DND-41 (cell line): ENCODE data around the gene ERBB2.

ENCODE experiments used
- EZH2 ChIP-seq: IDR thresholded peaks from 3 replicates; pipeline ENCODE4 v1.6.1; 2012; ENCODE audit warnings: borderline replicate concordance, low read depth, mild to moderate bottlenecking, moderate library complexity, low read length, inconsistent platforms; ENCODE audit not compliant: severe bottlenecking
- TF ChIP-seq, protein P1 (sequence below): IDR thresholded peaks from 2 replicates; pipeline ENCODE4 v1.5.1; 2012; ENCODE audit warnings: borderline replicate concordance, low read length, moderate library complexity, mild to moderate bottlenecking; ENCODE audit not compliant: poor library complexity, severe bottlenecking; ENCODE audit errors: extremely low read depth

DNA sequence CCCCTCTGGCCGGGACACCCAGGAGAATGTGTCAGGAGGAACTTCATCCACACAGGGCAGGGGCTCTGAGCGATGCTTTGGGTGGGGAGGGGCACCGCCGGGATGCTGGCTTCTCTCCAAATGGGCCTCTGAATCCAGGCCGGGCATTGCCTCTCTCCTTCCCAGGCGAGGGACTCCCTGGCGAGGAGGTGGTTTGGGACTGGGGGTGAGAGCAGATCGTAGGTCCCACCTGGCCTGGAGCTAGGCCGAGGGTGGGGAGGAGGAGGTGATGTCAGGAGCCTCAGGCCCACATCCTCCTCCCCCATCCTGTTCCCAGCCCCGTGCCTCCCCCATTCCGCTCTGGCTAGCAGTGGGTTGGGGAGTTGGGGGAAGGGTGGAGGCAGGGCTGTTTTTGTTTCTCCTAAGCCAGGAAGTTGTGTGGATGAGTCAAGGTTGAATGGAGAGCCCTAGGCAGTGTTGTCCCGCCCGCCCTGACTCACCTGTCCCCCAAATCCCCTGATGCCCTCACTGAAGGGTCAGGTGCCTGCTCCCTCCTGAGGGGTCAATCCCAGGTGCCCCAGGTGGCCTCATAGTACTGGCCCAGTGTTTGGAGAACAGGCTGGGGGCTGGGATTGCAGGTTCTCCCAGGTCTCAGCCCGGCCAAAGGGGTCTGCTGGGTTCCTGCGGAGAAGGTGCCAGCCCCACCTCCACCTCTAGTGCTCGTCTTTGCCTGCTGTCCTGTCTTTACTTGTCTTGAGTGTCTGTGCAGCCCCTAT is 40.7 kb downstream of the ERBB2 start:
- TF ChIP-seq EZH2, result no peak
- TF ChIP-seq, protein P1, sequence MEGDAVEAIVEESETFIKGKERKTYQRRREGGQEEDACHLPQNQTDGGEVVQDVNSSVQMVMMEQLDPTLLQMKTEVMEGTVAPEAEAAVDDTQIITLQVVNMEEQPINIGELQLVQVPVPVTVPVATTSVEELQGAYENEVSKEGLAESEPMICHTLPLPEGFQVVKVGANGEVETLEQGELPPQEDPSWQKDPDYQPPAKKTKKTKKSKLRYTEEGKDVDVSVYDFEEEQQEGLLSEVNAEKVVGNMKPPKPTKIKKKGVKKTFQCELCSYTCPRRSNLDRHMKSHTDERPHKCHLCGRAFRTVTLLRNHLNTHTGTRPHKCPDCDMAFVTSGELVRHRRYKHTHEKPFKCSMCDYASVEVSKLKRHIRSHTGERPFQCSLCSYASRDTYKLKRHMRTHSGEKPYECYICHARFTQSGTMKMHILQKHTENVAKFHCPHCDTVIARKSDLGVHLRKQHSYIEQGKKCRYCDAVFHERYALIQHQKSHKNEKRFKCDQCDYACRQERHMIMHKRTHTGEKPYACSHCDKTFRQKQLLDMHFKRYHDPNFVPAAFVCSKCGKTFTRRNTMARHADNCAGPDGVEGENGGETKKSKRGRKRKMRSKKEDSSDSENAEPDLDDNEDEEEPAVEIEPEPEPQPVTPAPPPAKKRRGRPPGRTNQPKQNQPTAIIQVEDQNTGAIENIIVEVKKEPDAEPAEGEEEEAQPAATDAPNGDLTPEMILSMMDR, result no peak
